CD4-positive, alpha-beta T cell treated with Interleukin-15 for 1 hour (primary cell): Measurements from ENCODE around the gene ABI1.
"Not testable (repeated sequence)": the region's sequence is repeated elsewhere in the genome, so short reads cannot be mapped to it uniquely, and the experiment has no call there.

Experiments used
- DNase-seq: peaks from one replicate; pipeline ENCODE4 v3.0.0-alpha.2; 2020

Gene ABI1

DNA sequence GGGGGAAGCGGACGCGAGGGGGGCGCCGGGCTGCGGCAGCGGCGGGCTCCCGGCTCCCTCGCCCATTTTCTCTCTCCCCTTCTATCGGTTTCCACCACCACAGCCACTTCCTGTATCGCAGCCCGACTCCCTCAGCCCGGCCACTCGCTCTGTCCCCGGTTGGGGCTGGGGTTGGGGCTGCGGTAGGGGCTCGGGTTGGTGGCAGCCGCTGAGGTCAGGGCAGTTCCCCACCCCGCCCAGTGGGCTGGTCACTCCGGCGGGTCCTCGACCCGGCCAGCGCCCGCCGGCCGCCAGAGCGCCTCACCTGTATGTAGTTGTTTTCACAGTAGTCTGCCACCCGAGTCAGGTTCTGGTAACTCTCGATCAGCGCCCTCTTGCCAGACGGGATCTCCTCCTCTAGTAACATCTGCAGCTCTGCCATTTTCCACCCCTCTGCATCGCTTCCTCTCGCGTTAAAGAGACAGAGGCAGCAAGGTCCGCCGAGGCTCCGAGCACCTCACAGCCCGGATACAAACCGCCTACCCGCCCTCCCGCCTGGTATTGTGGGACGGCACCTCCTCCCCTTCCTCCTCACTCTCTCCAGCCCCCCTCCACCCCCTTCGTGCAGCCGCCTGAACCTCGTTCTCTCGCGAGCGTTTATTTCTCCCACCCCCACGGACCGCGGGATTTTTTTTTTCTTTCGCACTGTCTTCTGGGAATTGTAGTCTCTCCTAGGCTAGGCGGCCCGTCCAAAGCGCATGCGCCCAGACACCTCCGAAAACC lies at the start of gene ABI1:
ABI1 (minus strand) TSS at position 516 of the 762 bp plus-strand sequence; CDS start at position 421, 95 bp downstream.
- DNase-seq = peak; percentile 98

DNA sequence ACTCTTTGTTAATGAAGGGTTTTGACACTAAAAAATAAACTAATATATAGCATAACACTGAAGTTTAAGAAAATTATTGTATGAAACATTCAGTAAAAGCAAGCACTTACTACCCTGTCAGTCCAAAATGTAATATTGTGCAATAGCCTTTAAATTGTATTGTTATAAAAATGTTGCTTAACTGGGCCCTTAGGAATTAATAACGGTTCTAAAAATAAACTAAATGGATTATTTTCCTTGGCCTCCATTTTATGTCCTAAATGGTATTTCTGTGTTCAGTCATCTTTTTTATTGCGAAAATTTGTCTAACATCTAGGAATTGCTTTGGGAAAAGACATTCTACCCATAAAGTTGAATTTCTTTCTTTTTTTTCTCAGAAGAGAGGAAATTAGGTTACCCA lies 49.0 kb upstream of the ABI1 start:
- DNase-seq = no peak

DNA sequence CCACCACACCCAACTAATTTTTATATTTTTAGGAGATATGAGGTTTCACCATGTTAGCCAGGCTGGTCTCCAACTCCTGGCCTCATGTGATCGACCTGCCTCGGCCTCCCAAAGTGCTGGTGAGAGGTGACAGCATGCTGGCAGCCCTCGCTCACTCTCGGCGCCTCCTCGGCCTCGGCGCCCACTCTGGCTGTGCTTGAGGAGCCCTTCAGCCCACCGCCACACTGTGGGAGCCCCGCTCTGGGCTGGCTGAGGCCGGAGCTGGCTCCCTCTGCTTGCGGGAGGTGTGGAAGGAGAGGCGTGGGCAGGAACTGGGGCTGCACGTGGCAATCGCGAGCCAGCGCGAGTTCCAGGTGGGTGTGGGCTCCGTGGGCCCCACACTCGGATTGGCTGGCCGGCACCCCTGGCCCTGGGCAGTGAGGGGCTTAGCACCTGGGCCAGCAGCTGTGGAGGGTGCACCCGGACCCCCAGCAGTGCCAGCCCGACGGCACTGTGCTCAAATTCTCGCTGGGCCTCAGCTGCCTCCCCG lies 44.6 kb upstream of the ABI1 start:
- not testable (repeated sequence) for DNase-seq

DNA sequence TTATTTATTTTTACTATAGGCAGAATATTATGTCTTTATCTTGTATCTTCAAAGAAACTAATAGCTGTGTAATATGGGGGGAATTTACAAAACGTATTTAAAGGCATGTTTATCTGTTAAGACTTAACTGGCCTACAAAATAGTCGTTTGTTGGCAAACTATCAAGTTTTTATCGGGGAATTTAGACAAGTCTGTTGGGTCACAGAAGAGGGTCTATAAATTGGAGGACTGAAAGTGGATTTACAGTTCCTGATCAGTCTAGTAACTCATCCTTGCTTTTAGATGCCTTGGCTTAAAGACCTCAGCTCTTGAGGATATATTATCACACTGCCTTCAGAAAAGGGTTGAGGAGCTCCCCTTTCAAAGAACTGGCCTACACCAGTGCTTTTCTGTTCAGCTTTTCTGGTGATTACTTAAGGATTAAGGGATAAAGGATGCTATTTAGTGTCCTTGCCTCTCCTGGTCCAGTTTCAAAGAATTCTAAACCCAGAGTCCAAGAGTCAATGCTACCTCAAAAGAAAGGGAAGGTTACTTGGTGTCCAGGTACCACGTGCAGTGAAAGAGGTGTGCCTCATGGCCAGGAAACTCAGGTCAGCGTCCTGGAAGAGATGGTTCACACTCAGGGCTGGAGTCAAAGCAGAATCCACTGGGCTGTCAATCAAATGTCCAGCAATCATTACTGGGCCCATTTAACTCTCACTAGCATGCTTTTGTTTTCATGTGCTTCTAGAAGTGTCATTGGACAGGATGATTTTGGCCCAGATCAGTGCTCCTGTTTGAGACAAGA lies 42.9 kb upstream of the ABI1 start:
- DNase-seq = no peak

DNA sequence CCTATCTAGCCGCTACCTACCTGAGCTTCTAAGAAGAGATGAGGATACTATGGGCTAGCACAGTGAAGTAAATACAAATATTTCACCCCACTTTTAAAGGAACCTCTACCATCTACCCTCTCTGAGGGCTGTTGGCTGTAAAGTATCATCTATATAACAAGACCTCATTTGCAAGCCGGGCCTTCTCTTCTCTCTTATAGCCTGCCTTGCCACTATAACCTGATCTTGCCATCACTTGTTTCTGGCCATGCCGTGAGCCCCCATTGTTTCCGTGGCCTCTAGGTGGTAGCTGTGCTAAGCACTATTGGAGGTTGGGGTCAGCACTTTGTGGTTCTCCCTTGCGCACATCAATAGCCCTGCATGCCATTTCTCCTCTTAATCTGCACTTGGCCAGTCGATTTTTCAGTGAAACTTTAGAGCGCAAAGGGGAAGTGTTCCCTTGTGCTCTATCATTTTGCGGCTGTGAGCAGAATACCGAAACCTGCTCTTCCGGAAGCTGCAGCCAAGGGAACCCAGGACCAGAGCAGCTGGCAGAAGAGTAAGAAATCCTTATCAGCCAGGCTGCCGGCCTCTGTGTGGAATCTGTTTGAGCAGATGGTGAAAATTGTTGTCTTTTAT lies 31.7 kb upstream of the ABI1 start:
- DNase-seq = not testable (repeated sequence)

DNA sequence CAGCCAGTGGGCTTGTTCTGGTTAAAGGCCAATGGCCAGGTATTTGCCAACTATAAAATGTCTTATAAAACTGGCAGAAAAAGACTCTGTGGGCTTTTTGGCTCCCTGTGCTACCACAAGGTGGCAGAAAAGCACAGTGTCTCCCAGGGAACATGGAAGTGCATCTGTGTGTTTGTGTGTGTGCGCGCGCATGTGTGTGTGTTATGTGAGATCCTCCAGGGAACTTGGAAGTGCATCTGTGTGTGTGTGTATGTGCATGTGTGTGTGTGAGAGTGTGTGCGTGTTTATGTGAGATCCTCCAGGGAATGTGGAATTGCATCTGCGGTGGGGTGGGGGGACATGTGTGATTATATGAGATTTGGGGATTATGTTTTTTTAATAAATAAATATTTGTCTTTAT lies 30.2 kb upstream of the ABI1 start:
- peak; percentile 23 for DNase-seq

DNA sequence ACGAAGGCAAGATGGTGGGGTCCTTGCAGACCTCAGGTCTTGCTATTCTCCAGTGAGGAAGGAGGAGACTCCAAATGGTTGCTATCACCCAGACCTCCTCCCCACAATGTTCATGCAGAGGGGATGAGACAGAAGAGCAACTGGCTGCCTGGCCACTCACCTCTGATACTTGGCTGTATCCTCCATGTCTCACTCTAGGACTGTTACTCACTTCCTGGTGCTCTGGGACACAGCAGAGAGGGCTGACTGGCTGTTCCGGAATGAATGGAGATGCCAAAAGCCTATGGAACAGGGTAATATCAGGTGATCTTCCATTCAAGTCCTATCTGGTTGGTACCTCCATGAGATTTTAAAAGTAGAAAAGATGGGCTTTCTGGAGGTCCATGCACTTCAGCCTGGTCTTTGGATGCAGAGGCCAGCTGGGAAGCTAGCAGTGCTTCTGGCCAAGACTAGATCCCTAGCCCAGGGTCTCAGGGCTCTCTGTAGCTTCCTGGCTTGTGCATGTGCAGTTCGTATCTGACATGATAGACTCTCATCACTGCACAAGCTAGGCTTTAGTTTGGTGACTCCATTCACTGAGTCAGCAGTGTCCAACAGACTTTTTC lies 27.0 kb upstream of the ABI1 start:
- no peak for DNase-seq

DNA sequence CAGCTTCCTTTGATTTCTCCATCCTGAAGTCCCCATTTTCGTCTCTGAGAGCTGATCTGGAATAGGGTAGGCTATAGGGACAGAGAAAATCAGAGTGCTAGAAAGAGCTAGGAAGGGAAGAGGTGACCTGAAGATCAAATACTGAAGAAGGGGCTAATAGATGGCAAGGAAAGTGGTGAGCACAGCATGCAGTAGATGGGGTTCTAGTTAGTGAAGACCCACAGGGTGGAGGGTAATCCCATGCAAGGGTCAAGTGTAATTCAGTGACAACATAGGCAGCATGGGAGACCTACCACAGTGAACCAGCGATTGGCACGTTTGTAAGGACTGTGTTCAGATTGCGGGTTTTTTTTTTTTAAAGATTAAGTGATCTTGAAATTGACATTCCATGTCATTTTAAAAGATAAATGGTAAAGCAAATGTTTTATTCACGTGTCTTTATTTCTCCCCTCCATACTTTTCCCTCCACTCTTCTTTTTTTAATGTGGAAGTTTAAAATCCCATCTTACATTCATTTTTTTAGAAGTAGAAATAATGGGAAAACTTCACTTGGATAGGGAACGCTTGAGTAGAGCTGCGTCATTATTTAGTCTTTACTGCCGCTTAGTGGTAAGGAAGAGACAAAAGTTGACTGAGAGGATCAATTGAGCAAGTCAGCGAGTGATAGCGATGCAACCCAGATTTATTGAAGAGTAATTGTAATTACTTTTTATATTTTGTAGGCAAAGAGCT lies 21.0 kb upstream of the ABI1 start:
- DNase-seq = no peak

DNA sequence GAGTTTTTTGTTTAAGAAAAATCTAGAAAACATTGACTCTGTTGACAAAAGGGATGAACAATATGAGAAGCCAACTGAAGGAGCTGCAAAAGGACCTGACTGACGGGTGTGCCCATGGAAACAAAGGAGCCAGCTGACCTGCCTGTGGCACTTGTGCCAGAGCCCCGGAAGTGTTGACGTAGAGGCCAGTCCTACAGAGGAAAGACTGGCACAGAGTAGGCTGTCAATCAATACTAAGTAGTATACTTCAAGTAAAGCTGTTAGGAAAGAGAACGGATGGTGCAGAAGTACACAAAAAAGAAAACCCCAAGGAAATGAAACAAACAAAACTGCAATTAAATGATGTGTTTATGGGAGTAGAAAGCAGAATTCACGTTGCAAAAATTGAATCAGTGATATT lies 19.0 kb upstream of the ABI1 start:
- DNase-seq = no peak

DNA sequence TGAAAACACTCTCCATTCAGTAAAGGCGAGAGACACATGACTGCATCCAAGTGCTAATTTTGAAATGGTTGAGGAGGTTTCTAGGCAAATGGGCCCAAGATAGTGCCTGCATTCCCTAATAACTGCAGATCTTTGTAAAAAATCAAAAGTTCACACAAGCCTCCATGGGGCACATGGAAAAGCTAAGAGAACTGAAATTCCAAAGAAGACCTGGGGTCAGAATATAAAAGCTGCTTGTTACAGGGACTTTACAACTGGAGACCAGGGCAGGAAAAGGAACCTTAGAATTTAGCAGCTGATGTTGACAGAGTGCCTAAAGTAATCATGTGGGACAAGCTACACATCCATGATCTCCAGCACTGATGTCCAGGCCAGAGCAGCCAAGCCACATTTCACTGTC lies 10.0 kb upstream of the ABI1 start:
- no peak for DNase-seq

DNA sequence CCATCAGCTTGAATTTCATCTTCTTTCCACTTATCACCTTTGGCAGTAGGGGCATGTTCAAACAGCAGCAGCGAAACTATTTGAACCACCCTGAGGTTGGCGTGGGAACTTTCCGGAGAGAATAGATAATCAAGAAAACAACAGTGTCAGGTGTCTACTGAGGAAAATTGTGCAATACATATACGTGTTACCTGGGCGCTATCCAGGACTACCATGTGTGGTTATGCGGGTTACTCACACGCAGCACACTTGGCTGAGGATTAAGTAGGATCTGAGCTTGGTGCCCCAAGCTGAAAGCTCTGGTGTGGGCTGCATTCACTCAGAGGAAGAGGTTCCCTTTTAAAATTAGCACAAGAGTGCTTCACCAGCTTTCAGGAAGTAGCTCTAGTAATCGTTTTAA lies 8.8 kb upstream of the ABI1 start:
- DNase-seq = no peak

DNA sequence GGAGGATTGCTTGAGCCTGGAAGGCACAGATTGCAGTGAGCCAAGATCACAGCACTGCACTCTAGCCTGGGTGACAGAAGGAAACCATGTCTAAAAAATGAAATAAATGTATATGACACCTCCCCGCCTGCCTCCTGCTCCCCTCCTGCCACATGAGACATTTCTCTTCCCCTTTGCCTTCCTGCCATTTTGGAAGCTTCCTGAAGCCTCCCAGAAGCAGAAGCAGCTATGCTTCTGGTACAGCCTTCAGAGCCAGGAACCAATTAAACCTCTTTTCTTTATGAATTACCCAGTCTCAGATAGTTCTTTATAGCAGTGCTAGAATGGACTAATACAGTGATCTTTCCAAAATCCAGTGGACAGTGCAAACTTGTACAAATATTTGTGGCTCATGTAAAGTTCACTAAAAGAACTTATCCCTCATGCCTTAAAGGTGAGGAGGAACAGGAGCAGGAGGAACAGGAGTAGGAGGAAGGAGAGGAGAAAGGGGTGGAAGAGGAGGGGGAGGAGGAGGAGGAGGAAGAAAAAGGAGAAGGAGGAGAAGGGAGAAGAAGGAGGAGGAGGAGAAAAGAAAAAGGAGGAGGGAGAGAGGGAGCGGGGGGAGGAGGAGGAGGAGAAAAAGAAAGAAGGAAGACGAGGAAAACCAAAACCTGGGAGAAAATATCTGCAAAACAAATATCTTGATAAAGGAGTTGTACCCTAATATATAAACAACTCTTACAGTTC lies 2.8 kb upstream of the ABI1 start:
- no peak for DNase-seq

DNA sequence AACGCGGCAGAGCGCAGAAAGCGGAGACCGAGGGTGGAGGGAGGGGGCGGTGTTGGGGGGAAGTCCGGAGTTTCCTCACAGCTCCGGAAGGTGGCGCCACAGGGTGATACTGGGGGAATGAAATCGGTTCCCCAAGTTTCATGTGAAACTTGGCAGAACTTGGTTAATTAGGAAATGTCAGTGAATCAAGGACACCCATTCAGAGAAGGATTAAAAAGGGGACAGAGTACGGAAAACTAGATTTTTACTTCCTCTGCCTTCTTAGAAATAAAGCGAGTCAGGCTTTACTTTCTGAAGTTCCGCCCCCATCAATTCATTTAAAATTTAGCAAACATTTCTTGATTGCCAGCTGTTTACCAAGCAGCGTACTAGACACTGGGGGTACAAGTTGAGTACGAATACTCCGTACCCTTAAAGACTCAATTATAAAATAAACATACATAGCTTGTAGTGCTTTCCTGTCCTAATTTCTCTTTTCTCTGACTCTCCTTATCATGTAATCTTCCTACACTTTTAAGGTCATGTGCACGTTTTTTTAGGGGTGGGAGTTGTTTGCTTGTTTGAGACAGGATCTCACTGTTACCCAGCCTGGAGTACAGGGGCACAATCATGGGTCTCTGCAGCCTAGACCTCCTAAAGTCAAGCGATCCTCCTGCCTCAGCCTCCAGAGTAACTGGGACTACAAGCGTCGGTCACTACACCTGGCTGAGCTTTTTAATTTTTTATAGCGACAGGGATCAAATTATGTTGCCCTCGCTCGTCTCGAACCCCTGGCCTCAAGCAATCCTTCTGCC lies 644 bp upstream of the ABI1 start:
- DNase-seq = no peak

DNA sequence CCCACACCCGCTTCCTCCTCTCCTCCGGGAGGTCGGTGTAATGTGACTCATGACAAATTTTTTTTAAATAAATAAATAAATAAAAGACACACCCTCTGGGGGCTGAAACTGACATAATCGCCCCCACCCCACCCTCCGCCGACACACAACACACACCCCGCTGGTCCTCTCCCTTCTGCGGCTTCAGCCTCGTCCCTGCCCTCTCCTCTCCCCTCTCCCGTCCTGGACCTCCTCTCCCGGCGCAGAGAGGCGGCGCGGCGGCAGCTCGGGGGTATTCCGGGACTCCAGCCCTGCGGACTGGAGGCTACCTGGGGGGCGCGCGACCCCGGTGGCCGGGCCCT lies 686 bp downstream of the ABI1 start:
- DNase-seq = peak; percentile 65

DNA sequence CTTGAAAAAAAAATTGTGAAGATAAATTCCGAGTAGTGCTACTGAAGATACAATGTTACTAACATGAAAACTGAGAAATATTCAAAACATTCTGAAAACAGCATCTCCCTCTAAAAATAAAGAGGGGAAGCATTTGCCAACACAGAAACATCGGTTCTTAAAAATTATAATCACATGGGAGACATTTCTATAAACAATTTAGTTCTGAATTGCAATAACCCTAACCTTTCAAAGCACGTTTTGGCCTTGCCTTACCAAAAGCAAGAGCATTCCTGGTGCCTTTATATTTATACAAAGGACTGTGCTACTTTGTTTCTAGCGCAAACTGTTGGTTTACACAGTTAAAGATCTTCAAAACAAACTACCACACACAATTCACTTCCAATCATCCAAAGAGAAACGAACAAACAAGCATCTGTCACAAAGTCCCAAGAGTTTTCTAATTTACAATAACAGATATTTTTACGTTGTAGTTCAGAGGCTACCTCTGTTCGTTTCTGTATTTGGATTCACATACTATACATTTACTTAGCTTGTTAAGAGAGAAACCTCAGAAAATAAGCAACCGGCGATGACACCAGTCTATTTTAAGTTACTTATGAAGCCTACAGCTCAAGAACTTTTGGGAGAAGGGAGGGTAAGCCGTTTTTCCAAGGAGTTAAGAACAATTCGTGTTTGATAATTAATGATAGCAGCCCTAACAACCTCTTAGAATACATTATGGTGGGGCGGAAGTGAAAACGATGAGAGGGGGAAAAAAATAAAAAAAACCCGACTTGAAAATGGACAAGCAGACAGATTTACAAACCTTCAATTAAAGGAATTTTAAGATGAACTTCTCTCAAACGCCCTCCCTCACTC lies 1.3 kb downstream of the ABI1 start:
- DNase-seq = no peak

DNA sequence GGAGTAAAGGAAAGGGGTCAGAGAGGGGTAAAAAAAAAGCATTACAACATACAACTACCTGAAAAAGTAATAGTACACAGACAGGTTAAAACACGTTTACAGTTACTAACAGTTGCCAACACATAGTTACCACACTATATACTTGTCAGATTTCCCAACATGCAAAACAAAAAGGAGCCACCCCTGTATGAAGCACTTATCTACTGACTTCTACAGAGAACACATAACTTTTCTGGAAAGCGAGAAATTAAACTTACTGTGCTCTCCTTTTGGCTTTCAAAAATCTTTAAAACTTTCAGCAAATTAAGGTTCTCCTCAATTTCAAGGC lies 2.1 kb downstream of the ABI1 start:
- no peak for DNase-seq

DNA sequence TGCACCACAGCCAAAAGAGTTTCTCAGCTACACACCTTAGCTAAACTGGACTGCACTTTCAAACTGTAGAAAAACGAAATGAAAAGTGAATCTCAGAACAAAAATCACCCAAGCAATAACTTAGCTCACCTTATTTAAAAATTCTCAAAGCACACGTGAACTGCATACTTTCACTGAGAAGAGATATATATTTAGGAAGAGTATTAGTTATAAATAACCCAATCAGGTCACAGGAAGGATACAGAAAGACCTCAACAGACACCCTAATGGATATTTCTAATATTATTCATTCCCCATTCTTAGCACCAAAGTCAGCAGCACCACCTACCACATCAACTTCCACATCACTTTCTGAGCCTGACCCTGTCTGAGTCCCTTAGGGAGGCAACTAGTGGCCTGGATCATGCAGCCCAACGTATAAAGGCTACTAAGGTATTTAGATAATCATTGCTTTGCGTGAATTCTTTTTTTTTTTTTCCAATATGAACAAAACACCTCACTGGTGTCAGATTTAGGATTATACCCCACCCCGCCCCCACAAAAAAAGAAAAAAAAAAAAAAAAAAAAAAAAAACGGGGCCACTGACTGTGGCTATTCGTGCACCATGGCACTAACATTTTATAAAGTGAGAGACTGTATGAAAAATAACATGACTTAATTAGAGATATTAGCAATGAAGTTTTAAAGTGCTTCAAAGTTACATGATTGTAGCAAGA lies 2.6 kb downstream of the ABI1 start:
- DNase-seq = no peak

DNA sequence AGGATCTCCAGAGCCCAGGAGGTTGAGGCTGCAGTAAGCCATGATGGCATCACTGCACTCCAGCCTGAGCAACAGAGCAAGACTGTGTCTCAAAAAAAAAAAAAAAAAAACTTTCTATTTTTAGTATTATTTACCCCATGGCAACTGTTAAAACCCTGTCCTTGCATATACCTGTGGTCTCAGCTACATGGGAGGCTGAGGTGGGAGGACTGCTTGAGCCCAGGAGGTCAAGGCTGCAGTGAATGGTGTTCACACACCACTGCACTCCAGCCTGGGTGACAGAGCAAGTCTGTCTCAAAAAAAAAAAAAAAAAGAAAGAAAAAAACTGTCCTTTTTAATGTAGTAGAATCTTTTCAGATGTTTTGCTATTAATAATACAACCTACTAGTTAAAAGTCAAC lies 3.2 kb downstream of the ABI1 start:
- not testable (repeated sequence) for DNase-seq

DNA sequence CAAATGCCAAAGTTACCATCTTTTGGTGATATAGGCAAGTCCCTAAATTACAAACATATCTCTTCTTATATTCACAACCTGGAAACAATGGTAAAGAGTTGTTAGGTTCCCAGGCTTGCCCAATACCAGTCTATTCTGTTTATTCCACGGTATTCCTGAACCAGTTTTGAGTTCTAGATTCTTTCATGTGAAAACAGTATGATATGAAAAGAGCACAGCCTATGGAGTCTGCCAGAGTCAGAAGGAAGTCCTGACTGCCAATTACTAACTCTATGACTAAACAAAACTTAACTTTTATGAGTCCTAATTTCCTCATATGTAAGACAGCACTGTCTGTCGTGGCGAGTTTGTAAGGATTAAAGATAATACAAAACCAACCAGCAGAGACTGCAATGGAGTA lies 5.6 kb downstream of the ABI1 start:
- DNase-seq = no peak

DNA sequence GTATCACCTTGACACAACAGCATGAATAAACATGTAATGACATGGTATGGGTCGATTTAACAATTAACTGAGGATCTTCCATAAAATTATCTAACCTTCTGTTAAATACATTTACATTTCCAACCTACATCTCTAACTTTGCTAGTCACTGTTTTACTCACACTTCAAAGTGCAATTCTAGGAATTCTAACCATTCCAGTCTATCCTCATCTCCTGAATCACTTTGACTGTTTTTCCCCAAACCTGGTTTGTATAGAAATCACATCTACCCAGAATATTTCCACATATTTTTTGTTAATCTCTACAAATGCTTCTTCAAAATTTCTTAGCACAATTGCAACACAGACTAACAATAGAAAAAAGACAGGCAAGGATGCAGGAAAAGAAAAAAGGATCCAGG lies 6.2 kb downstream of the ABI1 start:
- DNase-seq = no peak
